ENCODE data around the gene USHBP1.

USHBP1 gene

DNA sequence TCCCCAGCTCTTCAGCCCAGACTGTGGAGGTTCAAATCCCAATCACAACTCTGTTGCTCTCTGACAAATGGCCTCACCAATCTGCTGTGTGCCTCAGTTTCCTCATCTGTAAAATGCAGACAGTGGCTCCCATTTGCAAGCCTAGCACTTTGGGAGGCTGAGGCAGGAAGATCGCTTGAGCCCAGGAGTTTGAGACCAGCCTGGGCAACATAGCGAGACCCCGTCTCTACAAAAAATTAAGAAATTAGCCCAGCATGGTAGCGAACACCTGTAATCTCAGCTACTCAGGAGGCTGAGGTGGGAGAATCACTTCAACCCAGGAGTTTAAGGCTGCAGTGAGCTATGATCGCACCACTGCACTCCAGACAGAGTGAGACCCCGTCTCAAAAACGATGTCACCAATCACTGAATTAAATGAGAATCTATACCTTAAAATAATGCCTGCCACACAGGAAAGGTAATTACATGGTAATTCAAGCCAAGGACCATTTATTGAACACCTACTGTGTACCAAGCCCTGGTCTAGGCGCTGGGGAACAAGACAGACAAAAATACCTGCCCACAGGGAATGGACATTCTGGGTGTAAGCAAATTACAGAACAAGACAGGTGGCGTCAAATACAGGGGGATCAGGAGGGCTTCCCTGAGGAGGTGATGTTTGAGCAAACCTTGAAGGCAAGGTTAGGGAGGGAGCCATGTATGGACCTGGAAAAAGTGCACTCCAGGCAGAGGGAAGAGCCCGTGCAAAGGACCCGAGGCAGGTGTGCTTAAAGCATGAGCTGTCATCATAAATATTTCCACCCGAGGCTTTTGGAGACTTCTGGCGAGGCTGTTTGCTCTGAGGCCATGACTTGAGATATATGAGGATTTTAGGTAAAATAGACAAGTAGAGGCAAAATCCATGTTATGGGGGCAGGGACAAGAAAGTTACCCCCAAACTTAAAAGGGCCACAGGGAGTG lies 26.5 kb downstream of the USHBP1 start:
- no peak for DNase-seq

GRCh38 chr19:17236811-17237543 lies 27.6 kb downstream of the USHBP1 start:
- DNase-seq = no peak

- peak; percentile 49 for DNase-seq
These were observed 28.4 kb downstream of the USHBP1 start for GRCh38 chr19:17235971-17236777.

- DNase-seq = peak; percentile 65
These were observed 29.1 kb downstream of the USHBP1 start for GRCh38 chr19:17235300-17235970.

- DNase-seq = peak; percentile 29
These were observed 29.6 kb downstream of the USHBP1 start for GRCh38 chr19:17234911-17235299.

DNA sequence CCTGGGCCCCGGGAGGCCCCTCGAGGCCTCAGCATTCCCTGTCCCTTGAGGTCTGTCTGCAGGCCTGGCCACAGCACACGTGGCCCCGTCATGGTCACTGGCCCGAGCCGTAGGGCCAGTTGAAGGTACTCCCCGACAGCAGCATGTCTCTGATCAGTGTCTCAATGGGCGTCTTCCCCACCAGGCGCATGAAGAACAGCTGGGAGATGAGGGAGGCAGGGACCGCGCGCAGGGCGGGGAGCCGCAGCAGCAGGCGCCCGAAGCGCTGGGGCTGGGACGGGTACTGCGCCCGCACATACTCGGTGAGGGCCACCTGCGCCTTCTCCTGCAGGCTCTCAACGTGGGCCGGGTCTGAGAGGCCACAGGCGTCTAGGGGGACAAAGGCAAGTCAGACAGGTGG lies 32.3 kb downstream of the USHBP1 start:
- no peak for DNase-seq

DNA sequence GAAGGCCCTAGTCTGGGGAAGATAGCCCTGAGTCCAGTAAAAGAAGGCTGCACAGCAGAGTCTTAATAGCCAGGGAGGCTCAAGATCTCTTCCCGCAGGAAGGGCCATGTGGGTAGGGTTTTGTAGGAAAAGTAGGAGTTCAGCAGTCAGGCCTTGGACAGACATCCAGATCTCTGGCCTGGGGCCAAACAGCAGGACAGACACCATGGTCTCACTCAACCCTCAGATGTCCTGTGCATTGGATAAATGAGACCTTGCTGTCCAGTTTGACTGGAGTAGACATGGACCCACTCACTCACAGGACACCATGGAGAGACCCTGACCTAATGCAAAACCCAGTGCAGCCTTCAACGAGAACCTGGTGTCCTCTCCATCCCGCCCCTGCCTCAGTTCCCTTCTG lies 34.7 kb downstream of the USHBP1 start:
- DNase-seq = no peak

DNA sequence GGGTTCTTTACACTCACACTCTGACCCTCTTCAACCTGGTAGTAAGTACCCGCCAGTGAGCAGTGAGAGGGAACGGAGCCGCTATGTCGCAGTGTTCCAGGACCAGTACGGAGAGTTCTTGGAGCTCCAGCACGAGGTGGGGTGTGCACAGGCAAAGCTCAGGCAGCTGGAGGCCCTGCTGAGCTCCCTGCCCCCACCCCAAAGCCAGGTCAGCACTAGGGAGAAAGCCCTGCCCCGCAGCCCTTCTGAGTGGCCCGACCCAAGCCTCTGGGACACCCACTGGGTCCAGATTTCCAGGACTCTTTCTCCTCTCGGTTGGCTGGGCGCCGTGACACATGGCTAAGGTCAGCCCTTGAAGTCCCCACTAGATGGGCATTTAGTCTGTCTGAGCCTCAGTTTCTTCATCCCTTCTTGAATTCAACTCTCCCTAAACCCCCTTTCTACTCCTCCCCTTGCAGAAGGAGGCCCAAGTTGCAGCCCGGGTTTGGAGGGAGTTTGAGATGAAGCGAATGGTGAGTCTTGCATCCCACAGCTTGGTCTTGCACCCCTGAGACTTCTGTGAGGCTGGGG lies 36.7 kb downstream of the USHBP1 start:
- no peak for DNase-seq

GRCh38 chr19:17226002-17226933 lies 38.3 kb downstream of the USHBP1 start, which contains the start of gene OCEL1:
OCEL1 (plus strand) TSS chr19:17226226; CDS start chr19:17226248, 22 bp downstream.
- peak; percentile 97 for DNase-seq

GRCh38 chr19:17225053-17225452 lies 39.5 kb downstream of the USHBP1 start:
- DNase-seq = no peak

DNA sequence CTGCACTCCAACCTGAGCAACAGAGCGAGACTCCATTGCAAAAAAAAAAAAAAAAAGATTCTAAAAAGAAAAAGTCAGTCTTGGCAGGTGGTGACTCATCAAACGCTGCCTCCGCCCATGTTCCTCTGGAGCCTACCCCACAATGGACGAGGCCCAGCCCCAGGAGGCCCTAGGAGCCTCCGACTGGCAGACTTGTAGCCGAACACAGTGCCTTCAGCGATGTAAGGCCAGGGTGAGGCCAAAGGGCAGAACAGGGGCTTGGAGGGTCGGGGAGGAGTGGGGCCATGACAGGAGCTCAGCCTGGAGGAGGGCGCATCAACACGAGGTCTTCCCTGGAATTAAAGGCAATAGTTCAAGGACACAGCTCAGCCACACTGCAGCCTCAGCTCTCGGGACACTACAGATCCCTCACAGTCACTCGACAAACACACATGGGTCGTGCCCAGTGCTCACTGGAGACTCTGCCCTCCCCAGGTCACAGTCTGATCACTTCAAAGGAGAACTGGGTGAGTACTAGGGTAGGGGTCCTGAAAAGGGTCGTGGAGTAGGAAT lies 44.3 kb downstream of the USHBP1 start:
- DNase-seq = peak; percentile 62

- DNase-seq = no peak
These were observed 45.3 kb downstream of the USHBP1 start for GRCh38 chr19:17219286-17219685.

DNA sequence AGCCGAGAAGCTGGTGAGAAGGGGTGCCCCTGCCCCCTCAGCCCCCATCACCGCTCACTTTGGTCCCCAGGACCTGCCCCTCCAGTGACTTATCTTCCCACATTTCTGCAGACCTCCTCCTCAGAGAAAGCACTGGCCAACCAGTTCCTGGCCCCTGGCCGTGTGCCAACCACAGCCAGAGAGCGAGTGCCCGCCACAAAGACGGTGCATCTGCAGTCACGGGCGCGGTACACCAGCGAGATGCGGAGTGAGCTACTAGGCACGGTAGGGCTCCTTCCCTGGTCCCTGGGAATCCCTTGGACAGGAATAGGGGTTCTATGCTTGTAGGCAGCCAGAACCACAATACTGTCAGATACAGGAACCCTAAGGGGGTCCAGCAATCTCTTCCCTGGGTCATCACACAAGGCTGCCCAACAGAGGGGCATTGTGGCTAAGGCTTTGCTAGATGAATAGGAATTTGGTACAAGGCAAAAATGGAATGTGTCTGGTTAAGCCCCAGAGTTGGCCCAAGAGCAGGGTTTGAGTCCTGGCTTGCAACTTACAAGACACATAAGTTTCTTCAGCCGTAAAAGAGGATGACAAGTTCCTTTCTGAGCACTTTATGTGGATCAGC lies 48.4 kb downstream of the USHBP1 start:
- no peak for DNase-seq

DNA sequence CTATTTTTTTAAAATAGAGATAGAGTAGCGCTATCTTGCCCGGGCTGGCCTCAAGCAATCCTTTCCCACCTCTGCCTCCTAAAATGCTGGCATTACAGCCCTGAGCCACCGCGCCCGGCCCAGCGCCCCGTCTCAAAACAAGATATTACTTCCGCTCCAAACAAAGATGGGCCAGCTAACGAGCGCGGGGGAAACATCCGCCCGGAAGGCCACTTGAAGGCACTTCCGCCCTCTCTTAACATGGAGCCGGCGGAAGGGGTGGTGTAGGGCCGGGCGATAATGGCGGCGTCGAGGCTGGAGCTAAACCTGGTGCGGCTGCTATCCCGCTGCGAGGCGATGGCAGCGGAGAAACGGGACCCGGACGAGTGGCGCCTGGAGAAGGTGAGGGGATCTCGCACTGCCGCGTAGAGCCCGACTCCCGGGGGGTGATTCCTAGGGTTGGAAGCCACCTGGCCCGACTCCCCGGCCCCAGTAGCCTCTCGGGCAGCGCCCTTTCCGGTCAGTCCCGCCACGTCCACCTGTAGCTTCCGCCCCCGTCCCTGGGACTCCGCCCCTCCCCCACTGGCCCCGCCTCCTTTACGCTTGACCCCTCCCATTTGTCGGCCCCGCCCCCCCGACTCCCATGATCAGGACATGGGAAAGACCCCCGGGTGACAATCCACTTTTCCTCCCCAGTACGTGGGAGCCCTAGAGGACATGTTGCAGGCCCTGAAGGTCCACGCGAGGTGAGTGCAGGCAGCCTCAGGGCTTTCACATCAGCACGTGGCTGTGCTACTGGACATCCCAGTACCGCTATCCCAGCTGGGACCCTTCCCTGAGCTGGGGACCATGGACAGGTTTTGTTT lies 49.2 kb downstream of the USHBP1 start, which contains the start of gene USE1:
TSS of gene USE1 (plus strand) at position 231 of the 845 bp plus-strand sequence. CDS start at position 280, 49 bp downstream.
- DNase-seq = peak; percentile 91

- DNase-seq = no peak
These were observed 49.9 kb downstream of the USHBP1 start for GRCh38 chr19:17214508-17215126.

DNA sequence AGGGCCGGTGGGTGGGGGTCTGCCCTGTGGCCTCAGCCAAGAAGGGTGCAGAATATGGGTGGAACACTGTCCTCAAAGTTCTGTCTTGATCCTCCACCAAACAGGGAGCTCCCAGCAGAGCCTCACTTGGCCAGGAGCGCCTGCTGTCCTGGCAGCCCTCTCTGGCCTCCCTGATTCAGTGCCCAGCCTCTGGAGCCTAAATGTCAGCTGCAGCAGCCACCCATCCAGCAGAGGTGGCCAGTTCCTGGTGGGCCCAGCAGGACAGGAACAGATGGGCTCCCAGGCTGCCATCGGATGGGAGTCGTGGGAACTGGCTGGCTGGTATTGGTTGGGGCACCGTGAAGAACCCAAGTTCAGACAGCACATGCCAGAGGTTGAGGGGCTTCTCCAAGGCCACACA lies 51.2 kb downstream of the USHBP1 start:
- no peak for DNase-seq

GRCh38 chr19:17211547-17212446 lies 52.7 kb downstream of the USHBP1 start:
- no peak for DNase-seq
